Trophoblast cell (in vitro differentiated cells and primary cell): ENCODE results near the gene STX16.

Experiments
- DNase-seq, 2 donors: peaks; one replicate each; pipeline ENCODE4 v3.0.0-alpha.2; 2016
- H2AFZ ChIP-seq: 2 replicates; pipeline ENCODE4 v1.6.1; 2013; ENCODE audit warnings: low read length, moderate library complexity, mild to moderate bottlenecking; ENCODE audit not compliant: insufficient read depth, poor library complexity
- H2AK5ac ChIP-seq: 2 replicates; pipeline ENCODE4 v1.6.1; 2013; ENCODE audit warnings: mild to moderate bottlenecking, low read length
- H2BK120ac ChIP-seq: 2 replicates; pipeline ENCODE4 v1.6.1; 2013; ENCODE audit warnings: low read length, mild to moderate bottlenecking, moderate library complexity; ENCODE audit not compliant: insufficient read depth, poor library complexity
- H2BK12ac ChIP-seq: 2 replicates; pipeline ENCODE4 v1.6.1; 2013; ENCODE audit warnings: mild to moderate bottlenecking, low read length, moderate library complexity
- H2BK5ac ChIP-seq: 2 replicates; pipeline ENCODE4 v1.6.1; 2013; ENCODE audit warnings: low read length, low read depth, moderate library complexity, mild to moderate bottlenecking; ENCODE audit not compliant: poor library complexity
- H3K14ac ChIP-seq: 2 replicates; pipeline ENCODE4 v1.6.1; 2013; ENCODE audit warnings: mild to moderate bottlenecking, low read length
- H3K18ac ChIP-seq: 2 replicates; pipeline ENCODE4 v1.6.1; 2013; ENCODE audit warnings: mild to moderate bottlenecking, low read length
- H3K23ac ChIP-seq: 2 replicates; pipeline ENCODE4 v1.6.1; 2013; ENCODE audit warnings: low read length
- H3K27ac ChIP-seq: 2 replicates; pipeline ENCODE4 v1.5.1; 2013; ENCODE audit warnings: low read depth, mild to moderate bottlenecking, inconsistent platforms, low read length, moderate library complexity
- H3K27me3 ChIP-seq: 2 replicates; pipeline ENCODE4 v1.6.1; 2013; ENCODE audit warnings: inconsistent platforms, mild to moderate bottlenecking, low read length, moderate library complexity; ENCODE audit not compliant: insufficient read depth
- H3K36me3 ChIP-seq, 2 experiments: 1 replicate in 1 of 2; 2 replicates in 1 of 2; pipeline ENCODE4 v1.6.1; 2013; ENCODE audit warnings: low read length in 2 of 2, mild to moderate bottlenecking in 2 of 2, moderate library complexity in 1 of 2; ENCODE audit not compliant: insufficient read depth in 2 of 2, control insufficient read depth in 1 of 2
- H3K4ac ChIP-seq: 2 replicates; pipeline ENCODE4 v1.6.1; 2013; ENCODE audit warnings: low read depth, mild to moderate bottlenecking, low read length, moderate library complexity
- H3K4me1 ChIP-seq, 2 experiments: 1 replicate in 1 of 2; 2 replicates in 1 of 2; pipeline ENCODE4 v1.6.1; 2013; ENCODE audit warnings: low read length in 2 of 2, mild to moderate bottlenecking in 2 of 2, moderate library complexity in 1 of 2; ENCODE audit not compliant: insufficient read depth in 2 of 2, control insufficient read depth in 1 of 2
- H3K4me2 ChIP-seq: 2 replicates; pipeline ENCODE4 v1.6.1; 2013; ENCODE audit warnings: inconsistent platforms, mild to moderate bottlenecking, low read length, moderate library complexity
- H3K4me3 ChIP-seq: 2 replicates; pipeline ENCODE4 v1.5.1; 2013; ENCODE audit warnings: mild to moderate bottlenecking, low read depth, low read length, inconsistent platforms
- H3K79me1 ChIP-seq: one replicate; pipeline ENCODE4 v1.6.1; 2013; ENCODE audit warnings: low read length
- H3K79me2 ChIP-seq: 2 replicates; pipeline ENCODE4 v1.6.1; 2013; ENCODE audit warnings: low read length, mild to moderate bottlenecking; ENCODE audit not compliant: control insufficient read depth, insufficient read depth, poor library complexity
- H3K9ac ChIP-seq: 2 replicates; pipeline ENCODE4 v1.6.1; 2013; ENCODE audit warnings: mild to moderate bottlenecking, low read length
- H3K9me3 ChIP-seq: 2 replicates; pipeline ENCODE4 v1.6.1; 2013; ENCODE audit warnings: low read depth, mild to moderate bottlenecking, control low read depth, inconsistent platforms, low read length; ENCODE audit not compliant: insufficient read depth
- H4K12ac ChIP-seq: 2 replicates; pipeline ENCODE4 v1.6.1; 2013; ENCODE audit warnings: low read depth, mild to moderate bottlenecking, low read length, moderate library complexity
- H4K8ac ChIP-seq: 2 replicates; pipeline ENCODE4 v1.6.1; 2013; ENCODE audit warnings: low read depth, mild to moderate bottlenecking, low read length, moderate library complexity
- H4K91ac ChIP-seq: one replicate; pipeline ENCODE4 v1.6.1; 2013; ENCODE audit warnings: low read depth, mild to moderate bottlenecking, low read length, moderate library complexity
- WGBS: extraction: QIAGEN DNeasy Blood & Tissue Kit; methylation state at CpG from one replicate; pipeline ENCODE4 v1.1.7; 2013; ENCODE audit warnings: missing lambda C conversion rate; ENCODE audit not compliant: insufficient read length, insufficient coverage; ENCODE audit errors: extremely low coverage; 5-methylcytosine and 5-hydroxymethylcytosine counted together

Gene STX16

GRCh38 chr20:58691773-58692578 lies 40.9 kb downstream of the STX16 start:
- Histone ChIP-seq H3K79me2 (peaks cover 2% of the 10 kb centered on the region), H3K36me3 (peaks cover 12 to 15% of the 10 kb centered on the region in 2 experiments), H2BK5ac (peak overlapping the region; percentile 46), H4K8ac (peak overlapping the region; percentile 79), H3K14ac (peak overlapping the region; percentile 44), H3K79me1 (peaks cover 9% of the 10 kb centered on the region), H3K9ac (peak overlapping the region; percentile 2), H2BK120ac (no peak overlapping the region), H3K4me3 (no peak overlapping the region), H4K91ac (peak overlapping the region; percentile 92), H3K4me2 (peak overlapping the region; percentile 82), H3K4ac (peak overlapping the region; percentile 18), H3K4me1 (peaks cover 9 to 12% of the 10 kb centered on the region in 2 experiments), H3K27ac (no peak overlapping the region), H2AK5ac (peak overlapping the region; percentile 87), H3K27me3 (no peaks in the 10 kb centered on the region), H3K23ac (no peak overlapping the region), H3K9me3 (peaks cover 5% of the 10 kb centered on the region), H4K12ac (peak overlapping the region; percentile 45), H2AFZ (peak overlapping the region; percentile 33), H3K18ac (peak overlapping the region; percentile 26), H2BK12ac (peak overlapping the region; percentile 67)
- WGBS, result no CpG with 5 or more reads among the region's 31 CpGs
- DNase-seq, result peak in 1 of 2 donors; percentile 23

GRCh38 chr20:58692579-58693225 lies 41.6 kb downstream of the STX16 start, which contains the start of gene NPEPL1:
TSS of gene NPEPL1 (plus strand) at chr20:58692800. CDS start at chr20:58692901, 101 bp downstream.
- peak within 1 kb of the TSS; percentile 87 for H2AK5ac ChIP-seq
- peak within 1 kb of the TSS; percentile 68 for H3K9ac ChIP-seq
- H3K18ac ChIP-seq, result peak within 1 kb of the TSS; percentile 77
- peak within 1 kb of the TSS; percentile 79 for H4K8ac ChIP-seq
- H3K14ac ChIP-seq, result peak within 1 kb of the TSS; percentile 81
- peak; percentile 68 to 82 for DNase-seq
- peak within 1 kb of the TSS; percentile 75 for H2AFZ ChIP-seq
- H4K12ac ChIP-seq, result peak within 1 kb of the TSS; percentile 49
- peak within 1 kb of the TSS; percentile 92 for H4K91ac ChIP-seq
- H2BK120ac ChIP-seq, result peak within 1 kb of the TSS; percentile 65
- H3K79me2 ChIP-seq, result peaks cover 2% of the 10 kb centered on the region
- peak within 1 kb of the TSS; percentile 74 for H3K4me3 ChIP-seq
- H3K4me1 ChIP-seq, result peaks cover 9 to 12% of the 10 kb centered on the region in 2 experiments
- H3K4me2 ChIP-seq, result peak within 1 kb of the TSS; percentile 82
- H2BK5ac ChIP-seq, result peak within 1 kb of the TSS; percentile 46
- peak within 1 kb of the TSS; percentile 18 for H3K27ac ChIP-seq
- H3K9me3 ChIP-seq, result peaks cover 5% of the 10 kb centered on the region
- H2BK12ac ChIP-seq, result peak within 1 kb of the TSS; percentile 67
- peak within 1 kb of the TSS; percentile 18 for H3K4ac ChIP-seq
- H3K23ac ChIP-seq, result no peak within 1 kb of the TSS
- no CpG with 5 or more reads among the region's 93 CpGs for WGBS
- peaks cover 14 to 21% of the 10 kb centered on the region in 2 experiments for H3K36me3 ChIP-seq
- H3K79me1 ChIP-seq, result peaks cover 9% of the 10 kb centered on the region
- H3K27me3 ChIP-seq, result no peaks in the 10 kb centered on the region

- H3K9me3 ChIP-seq, result peaks cover 5% of the 10 kb centered on the region
- no peak overlapping the region for H2BK120ac ChIP-seq
- H3K4me3 ChIP-seq, result peak overlapping the region; percentile 74
- no CpG with 5 or more reads among the region's 51 CpGs for WGBS
- peak overlapping the region; percentile 15 for H3K18ac ChIP-seq
- H3K27me3 ChIP-seq, result no peaks in the 10 kb centered on the region
- H3K79me1 ChIP-seq, result peaks cover 9% of the 10 kb centered on the region
- H3K14ac ChIP-seq, result peak overlapping the region; percentile 41
- peak overlapping the region; percentile 75 for H4K91ac ChIP-seq
- H3K36me3 ChIP-seq, result peaks cover 14 to 24% of the 10 kb centered on the region in 2 experiments
- no peak overlapping the region for H2AK5ac ChIP-seq
- no peak overlapping the region for H3K23ac ChIP-seq
- peaks cover 9 to 12% of the 10 kb centered on the region in 2 experiments for H3K4me1 ChIP-seq
- no peak overlapping the region for H3K27ac ChIP-seq
- H3K9ac ChIP-seq, result peak overlapping the region; percentile 68
- H3K79me2 ChIP-seq, result peaks cover 2% of the 10 kb centered on the region
- H2BK12ac ChIP-seq, result no peak overlapping the region
- no peak overlapping the region for H2BK5ac ChIP-seq
- no peak for DNase-seq
- peak overlapping the region; percentile 82 for H3K4me2 ChIP-seq
- H2AFZ ChIP-seq, result no peak overlapping the region
- H4K12ac ChIP-seq, result peak overlapping the region; percentile 2
- no peak overlapping the region for H3K4ac ChIP-seq
- H4K8ac ChIP-seq, result peak overlapping the region; percentile 44
Observed at GRCh38 chr20:58693226-58694006, 42.3 kb downstream of the STX16 start.
